A673 (cell line): ENCODE results near the gene KCNIP1. TPM values are rescaled to one million over a fixed set of nuclear protein-coding genes. Genes with fewer than 3 reads are reported as not detected.

ENCODE experiments used
- BruUV-seq: library from RNA; stranded (reverse); fragments of 400-500 nt; replicated peaks from 2 replicates; lab custom pipeline; 2021; lab: Mats Ljungman, UMichigan
- CTCF ChIA-PET: fragments of 300-600 bp; sonication (Branson Sonifier 250); formaldehyde crosslinking; loops from one replicate; lab custom pipeline; 2022; ENCODE audit warnings: antibody characterized with exemption; lab: Charles Lee
- POLR2A ChIA-PET: fragments of 300-600 bp; sonication (Branson Sonifier 250); formaldehyde crosslinking; loops from one replicate; lab custom pipeline; 2022; ENCODE audit warnings: antibody characterized with exemption; ENCODE audit not compliant: low non-redundant PET; lab: Charles Lee
- DNase-seq: peaks from one replicate; pipeline ENCODE4 v3.0.0-alpha.2; 2015; ENCODE audit warnings: low spot score
- H3K27ac ChIP-seq: fragments of 200-600 bp; sonication (generic); 2 replicates; pipeline ENCODE4 v1.5.1; 2016; ENCODE audit warnings: mixed run types, low read depth, mild to moderate bottlenecking, mixed read lengths, antibody characterized with exemption, low read length; ENCODE audit not compliant: poor library complexity, severe bottlenecking
- H3K27me3 ChIP-seq: fragments of 200-600 bp; sonication (generic); replicated peaks from 2 replicates; pipeline ENCODE4 v1.6.1; 2017; ENCODE audit warnings: mixed run types, low read depth, mild to moderate bottlenecking, mixed read lengths, antibody characterized with exemption, low read length; ENCODE audit not compliant: insufficient read depth, poor library complexity
- H3K36me3 ChIP-seq: fragments of 200-600 bp; sonication (generic); 2 replicates; pipeline ENCODE4 v1.6.1; 2016; ENCODE audit warnings: mixed run types, mild to moderate bottlenecking, mixed read lengths, antibody characterized with exemption, low read length; ENCODE audit not compliant: insufficient read depth, poor library complexity, severe bottlenecking
- H3K4me1 ChIP-seq: fragments of 200-600 bp; sonication (generic); 2 replicates; pipeline ENCODE4 v1.6.1; 2017; ENCODE audit warnings: mixed run types, mild to moderate bottlenecking, mixed read lengths, antibody characterized with exemption, low read length; ENCODE audit not compliant: insufficient read depth, poor library complexity, severe bottlenecking
- H3K4me3 ChIP-seq: fragments of 200-600 bp; sonication (generic); 2 replicates; pipeline ENCODE4 v1.5.1; 2016; ENCODE audit warnings: low read depth, mixed run types, mild to moderate bottlenecking, mixed read lengths, low read length; ENCODE audit not compliant: poor library complexity, severe bottlenecking
- H3K9me3 ChIP-seq: fragments of 200-600 bp; sonication (generic); 2 replicates; pipeline ENCODE4 v1.6.1; 2016; ENCODE audit warnings: mixed run types, low read depth, mild to moderate bottlenecking, mixed read lengths, antibody characterized with exemption, low read length; ENCODE audit not compliant: poor library complexity, severe bottlenecking
- EZH2 ChIP-seq: fragments of 200-600 bp; sonication (generic); IDR thresholded peaks from 2 replicates; pipeline ENCODE4 v1.6.1; 2017; ENCODE audit warnings: borderline replicate concordance, low read depth, mild to moderate bottlenecking, mixed read lengths, antibody characterized with exemption, low read length; ENCODE audit not compliant: poor library complexity, severe bottlenecking
- intact Hi-C: fragments of 100-400 bp; cut with micrococcal nuclease; formaldehyde crosslinking; loops from one replicate; pipeline ENCODE4 v1.10.0; 2022; ENCODE audit not compliant: unreplicated experiment
- total RNA-seq: library from RNA; stranded (reverse); gene quantifications from 2 replicates; pipeline ENCODE4 v1.2.3, GENCODE V29; 2021
- TF ChIP-seq, protein P1 (sequence below): fragments of 300-800, 200-600 bp; sonication (generic); conservative IDR thresholded peaks from 2 replicates; pipeline ENCODE4 v1.5.1; 2017; ENCODE audit warnings: low read depth, mild to moderate bottlenecking, antibody characterized with exemption, low read length, moderate library complexity, mixed read lengths

The KCNIP1 gene
- total RNA-seq, 1 experiment from 2014 or later, result 3.7 TPM

DNA sequence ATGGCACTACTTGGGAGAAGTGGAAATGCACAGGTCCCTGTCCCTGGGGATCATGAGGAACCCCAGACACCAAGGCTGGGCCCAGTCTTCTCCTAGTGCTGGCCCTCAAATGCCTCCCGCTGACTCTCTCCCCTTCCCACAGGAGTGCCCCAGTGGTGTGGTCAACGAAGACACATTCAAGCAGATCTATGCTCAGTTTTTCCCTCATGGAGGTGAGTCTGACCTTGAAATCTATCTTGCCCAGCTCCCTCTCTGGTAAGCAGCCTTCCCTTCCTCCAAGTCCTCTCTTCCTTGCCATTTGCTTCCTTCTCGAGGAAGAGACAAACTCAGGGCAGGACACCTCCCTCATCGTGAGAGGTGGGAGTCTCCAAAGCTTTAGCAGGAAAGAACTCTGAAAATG, 216.4 kb downstream of the KCNIP1 start:
- CTCF ChIA-PET, result no interaction called here

DNA sequence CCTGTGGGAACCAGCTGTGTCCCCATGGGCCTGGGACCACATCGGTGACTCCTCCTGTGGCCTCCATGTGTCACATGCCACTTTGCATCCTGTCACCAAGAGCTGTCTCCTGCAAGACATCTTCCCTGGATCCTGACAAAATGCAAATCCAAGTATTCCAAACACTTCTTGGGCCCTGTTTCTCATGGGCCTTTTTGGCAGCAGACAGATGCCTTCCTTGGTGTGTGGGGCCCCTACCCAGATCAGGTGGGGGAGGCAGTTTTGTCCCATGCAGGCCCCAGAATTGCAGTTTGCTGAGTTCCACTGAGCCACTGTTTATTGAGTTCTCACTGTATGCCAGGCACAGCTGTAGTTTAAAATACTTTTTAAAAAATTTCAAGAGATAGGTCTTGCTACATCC, 217.2 kb downstream of the KCNIP1 start:
- POLR2A ChIA-PET, result no interaction called here
- Histone ChIP-seq H3K36me3 (no peaks in the 10 kb centered on the region), H3K4me3 (no peak overlapping the region), H3K4me1 (no peaks in the 10 kb centered on the region), H3K27ac (no peak overlapping the region), H3K27me3 (peaks cover 39% of the 10 kb centered on the region), H3K9me3 (no peaks in the 10 kb centered on the region)
- no TSS peak for BruUV-seq
- CTCF ChIA-PET, result no interaction called here
- DNase-seq, result no peak
- no peak for TF ChIP-seq EZH2
- TF ChIP-seq, protein P1, sequence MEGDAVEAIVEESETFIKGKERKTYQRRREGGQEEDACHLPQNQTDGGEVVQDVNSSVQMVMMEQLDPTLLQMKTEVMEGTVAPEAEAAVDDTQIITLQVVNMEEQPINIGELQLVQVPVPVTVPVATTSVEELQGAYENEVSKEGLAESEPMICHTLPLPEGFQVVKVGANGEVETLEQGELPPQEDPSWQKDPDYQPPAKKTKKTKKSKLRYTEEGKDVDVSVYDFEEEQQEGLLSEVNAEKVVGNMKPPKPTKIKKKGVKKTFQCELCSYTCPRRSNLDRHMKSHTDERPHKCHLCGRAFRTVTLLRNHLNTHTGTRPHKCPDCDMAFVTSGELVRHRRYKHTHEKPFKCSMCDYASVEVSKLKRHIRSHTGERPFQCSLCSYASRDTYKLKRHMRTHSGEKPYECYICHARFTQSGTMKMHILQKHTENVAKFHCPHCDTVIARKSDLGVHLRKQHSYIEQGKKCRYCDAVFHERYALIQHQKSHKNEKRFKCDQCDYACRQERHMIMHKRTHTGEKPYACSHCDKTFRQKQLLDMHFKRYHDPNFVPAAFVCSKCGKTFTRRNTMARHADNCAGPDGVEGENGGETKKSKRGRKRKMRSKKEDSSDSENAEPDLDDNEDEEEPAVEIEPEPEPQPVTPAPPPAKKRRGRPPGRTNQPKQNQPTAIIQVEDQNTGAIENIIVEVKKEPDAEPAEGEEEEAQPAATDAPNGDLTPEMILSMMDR, result no peak
- intact Hi-C loops, result no loop called here

More for the DNA sequence above, 216.4 kb downstream of the KCNIP1 start:
- no peak overlapping the region for H3K4me3 ChIP-seq
- H3K4me1 ChIP-seq, result no peaks in the 10 kb centered on the region
- no peaks in the 10 kb centered on the region for H3K9me3 ChIP-seq
- H3K27me3 ChIP-seq, result peaks cover 41% of the 10 kb centered on the region
- TF ChIP-seq, protein P1, result no peak
- no peak for TF ChIP-seq EZH2
- POLR2A ChIA-PET, result no interaction called here
- BruUV-seq, result no TSS peak
- no peaks in the 10 kb centered on the region for H3K36me3 ChIP-seq
- intact Hi-C loops, result no loop called here
- H3K27ac ChIP-seq, result no peak overlapping the region
- DNase-seq, result no peak

DNA sequence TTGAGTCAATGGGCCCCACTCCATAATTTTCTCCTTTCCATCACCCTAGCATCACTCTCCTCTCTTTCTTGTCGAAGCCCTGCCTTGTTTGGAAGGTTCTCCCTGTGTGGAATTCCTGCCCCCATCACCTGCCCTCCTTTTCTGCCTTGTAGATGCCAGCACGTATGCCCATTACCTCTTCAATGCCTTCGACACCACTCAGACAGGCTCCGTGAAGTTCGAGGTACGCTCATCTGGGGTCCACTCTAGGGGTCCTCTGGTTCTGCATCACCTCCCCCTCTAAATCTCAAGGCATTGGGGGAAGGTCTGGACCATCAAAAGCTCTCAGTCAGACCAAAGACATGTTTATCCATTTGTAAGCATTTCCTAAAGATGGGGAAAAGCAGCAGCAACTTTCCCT, 217.9 kb downstream of the KCNIP1 start:
- no TSS peak for BruUV-seq
- H3K9me3 ChIP-seq, result no peaks in the 10 kb centered on the region
- H3K4me1 ChIP-seq, result no peaks in the 10 kb centered on the region
- ChIA-PET CTCF (no interaction called here), POLR2A (no interaction called here)
- H3K27me3 ChIP-seq, result peaks cover 32% of the 10 kb centered on the region
- intact Hi-C loops, result no loop called here
- DNase-seq, result no peak
- no peaks in the 10 kb centered on the region for H3K36me3 ChIP-seq
- H3K27ac ChIP-seq, result no peak overlapping the region
- H3K4me3 ChIP-seq, result no peak overlapping the region
- no peak for TF ChIP-seq EZH2
- TF ChIP-seq, protein P1, result no peak
